Activated CD4-positive, alpha-beta T cell treated with anti-CD3 and anti-CD28 coated beads for 36 hours (primary cell): ENCODE results near the gene SLC9A5. TPM values are rescaled to one million over a fixed set of nuclear protein-coding genes. Genes with fewer than 3 reads are reported as not detected.

Experiments
- ATAC-seq: fragments of 200-7000 bp; cut with Tn5 transposase; one replicate; pipeline ENCODE4 v1.10.0; 2021; ENCODE audit warnings: mild to moderate bottlenecking, moderate library complexity
- CTCF ChIA-PET: fragments of 350-600 bp; sonication (Branson Sonifier 250); formaldehyde crosslinking; loops from one replicate; lab custom pipeline; 2021; ENCODE audit warnings: antibody characterized with exemption; lab: Charles Lee
- POLR2A ChIA-PET: fragments of 350-600 bp; sonication (Branson Sonifier 250); formaldehyde crosslinking; loops from one replicate; lab custom pipeline; 2021; ENCODE audit warnings: antibody characterized with exemption, inconsistent platforms; lab: Charles Lee
- DNase-seq: peaks from one replicate; pipeline ENCODE4 v3.0.0-alpha.2; 2020
- H3K27ac Mint-ChIP-seq: one replicate; pipeline ENCODE4 v1.8.0; 2021; ENCODE audit warnings: mixed read lengths
- H3K27me3 Mint-ChIP-seq: one replicate; pipeline ENCODE4 v1.8.0; 2021; ENCODE audit warnings: mixed read lengths
- H3K36me3 Mint-ChIP-seq: one replicate; pipeline ENCODE4 v1.8.0; 2021; ENCODE audit warnings: low read depth, mixed read lengths
- H3K4me1 Mint-ChIP-seq: one replicate; pipeline ENCODE4 v1.8.0; 2021; ENCODE audit warnings: mixed read lengths
- H3K4me3 Mint-ChIP-seq: one replicate; pipeline ENCODE4 v1.8.0; 2021; ENCODE audit warnings: mild to moderate bottlenecking, moderate library complexity, mixed read lengths
- H3K9me3 Mint-ChIP-seq: one replicate; pipeline ENCODE4 v1.8.0; 2021; ENCODE audit warnings: low read depth, mixed read lengths
- intact Hi-C, 2 experiments: fragments of 100-400 bp; cut with DNase I in 1 of 2; cut with micrococcal nuclease in 1 of 2; formaldehyde crosslinking; loops; one replicate each; pipeline versions ENCODE4 v1.14.2 to v1.15.1; 2022 to 2024; cut with DNase I, micrococcal nuclease
- total RNA-seq, 2 experiments: library from RNA; stranded (reverse); gene quantifications; one replicate each; pipeline ENCODE4 v1.2.3, GENCODE V29; 2021

The SLC9A5 gene
- total RNA-seq, 2 experiments from 2014 or later: 4.5 to 5.5 TPM

- H3K4me3 Mint-ChIP-seq: peak overlapping the region; percentile 87
- no peak for ATAC-seq
- H3K36me3 Mint-ChIP-seq: peaks cover 4% of the 10 kb centered on the region
- H3K27ac Mint-ChIP-seq: peak overlapping the region; percentile 79
- CTCF ChIA-PET: interaction anchor here (0.6 to 1.4 kb wide), 16 partner anchors 8 to 230 kb away, joined by 3 to 5 read pairs (median 3); partner anchors contain the start of genes B3GNT9, HSD11B2, KCTD19 and LRRC36
- peaks cover 49% of the 10 kb centered on the region for H3K4me1 Mint-ChIP-seq
- no peak for DNase-seq
- H3K9me3 Mint-ChIP-seq: no peaks in the 10 kb centered on the region
- intact Hi-C loops: loop anchor here (5.0 to 10.0 kb wide), 3 partner anchors 414 to 689 kb away; partner anchors contain the start of genes ACD (in 1 of the 2), DYNC1LI2 (in 1 of the 2), PARD6A (in 1 of the 2) and PSMB10 (in 1 of the 2)
- H3K27me3 Mint-ChIP-seq: peaks cover 11% of the 10 kb centered on the region
- POLR2A ChIA-PET: interaction anchor here (0.6 to 2.1 kb wide), 3 partner anchors 15 to 21 kb away, joined by 3 to 9 read pairs (median 6); partner anchors contain the start of gene TMEM208
Measured at GRCh38 chr16:67248073-67248400, 742 bp upstream of the SLC9A5 start.

DNA sequence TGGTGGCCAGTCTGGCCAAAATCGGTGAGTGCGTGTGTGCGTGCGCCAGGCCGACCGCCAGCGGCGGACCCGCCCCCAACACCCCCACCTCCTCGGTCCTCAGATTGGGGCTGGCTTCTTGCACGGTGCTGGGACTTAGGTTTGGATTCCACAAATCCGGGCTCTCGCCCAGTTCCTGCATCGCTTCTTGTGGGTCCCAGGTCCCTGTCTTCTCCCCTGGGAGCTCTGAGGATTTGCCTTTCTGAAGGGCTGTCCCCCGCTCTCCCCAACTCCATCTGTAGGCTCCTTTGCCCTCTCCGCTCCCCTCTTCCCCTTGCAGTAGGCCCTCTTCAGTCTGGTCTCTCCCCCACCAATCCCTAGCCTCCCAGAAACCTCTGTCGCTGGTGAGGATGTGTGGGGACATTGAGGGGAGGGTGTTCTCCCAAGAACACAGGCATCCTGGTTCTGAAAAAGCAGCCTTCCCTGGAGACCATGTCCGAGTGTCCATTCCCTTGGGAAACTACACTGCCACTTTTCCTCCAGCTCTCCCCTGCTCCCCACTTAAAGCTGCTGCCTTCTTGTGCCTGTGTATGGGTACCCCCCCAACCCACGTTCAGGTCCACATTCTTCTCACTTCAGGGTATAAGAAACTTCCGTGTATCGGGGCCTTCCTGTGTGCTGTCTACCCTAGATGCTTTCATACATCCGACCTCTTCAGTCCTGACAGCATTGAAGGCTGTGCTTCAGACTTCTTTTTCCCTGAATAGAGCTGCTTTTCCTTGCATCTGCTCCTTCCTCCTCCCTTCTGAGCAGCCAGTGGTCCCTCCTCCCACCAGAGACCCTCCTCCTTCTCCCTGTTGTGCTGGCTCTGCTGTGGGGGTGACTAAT is 632 bp downstream of the SLC9A5 start:
- H3K4me3 Mint-ChIP-seq: peak overlapping the region; percentile 87
- H3K9me3 Mint-ChIP-seq: no peaks in the 10 kb centered on the region

DNA sequence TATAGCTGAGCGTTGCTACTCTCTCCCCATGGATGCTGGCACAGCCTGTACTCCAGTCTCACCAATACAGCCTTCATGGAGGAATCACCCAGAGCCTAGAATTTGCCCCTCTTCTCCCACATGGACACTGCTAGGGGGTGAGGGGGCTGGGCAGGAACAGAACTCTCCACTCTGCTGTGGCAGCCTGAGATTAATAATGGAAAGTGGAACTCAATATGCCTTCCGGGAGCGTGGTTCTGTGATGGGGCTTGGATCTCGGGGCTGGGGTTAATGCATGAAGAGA is 1.2 kb downstream of the SLC9A5 start:
- peaks cover 32% of the 10 kb centered on the region for H3K4me1 Mint-ChIP-seq
- H3K27ac Mint-ChIP-seq: no peak overlapping the region
- ChIA-PET POLR2A (no interaction called here), CTCF (interaction anchor here (0.6 kb wide), 1 partner anchor 101 kb away, joined by 3 read pairs; no protein-coding TSS in a partner anchor)
- DNase-seq: no peak
- H3K36me3 Mint-ChIP-seq: peaks cover 3% of the 10 kb centered on the region
- peak overlapping the region; percentile 87 for H3K4me3 Mint-ChIP-seq
- peaks cover 11% of the 10 kb centered on the region for H3K27me3 Mint-ChIP-seq
- H3K9me3 Mint-ChIP-seq: no peaks in the 10 kb centered on the region
- no peak for ATAC-seq
- intact Hi-C loops: no loop called here

More for the DNA sequence above, 632 bp downstream of the SLC9A5 start:
- Mint-ChIP-seq H3K27me3 (peaks cover 11% of the 10 kb centered on the region), H3K27ac (peak overlapping the region; percentile 75), H3K36me3 (peaks cover 4% of the 10 kb centered on the region), H3K4me1 (peaks cover 38% of the 10 kb centered on the region)
- ATAC-seq (no peak), DNase-seq (peak; percentile 36)
- intact Hi-C loops: loop anchor here (5.0 to 10.0 kb wide), 3 partner anchors 413 to 688 kb away; partner anchors contain the start of genes ACD (in 1 of the 2), DYNC1LI2 (in 1 of the 2), PARD6A (in 1 of the 2) and PSMB10 (in 1 of the 2)
- ChIA-PET CTCF (interaction anchor here (0.6 to 1.0 kb wide), 4 partner anchors 9 to 231 kb away, joined by 3 read pairs; no protein-coding TSS in a partner anchor), POLR2A (interaction anchor here (0.7 kb wide), 1 partner anchor 25 kb away, joined by 3 read pairs; no protein-coding TSS in a partner anchor)

GRCh38 chr16:67252609-67253497 is 4.1 kb downstream of the SLC9A5 start:
- Mint-ChIP-seq H3K36me3 (no peaks in the 10 kb centered on the region), H3K9me3 (no peaks in the 10 kb centered on the region), H3K4me3 (no peak overlapping the region), H3K4me1 (peaks cover 19% of the 10 kb centered on the region), H3K27me3 (peaks cover 11% of the 10 kb centered on the region), H3K27ac (no peak overlapping the region)
- intact Hi-C loops: no loop called here
- ATAC-seq (no peak), DNase-seq (no peak)
- POLR2A ChIA-PET: interaction anchor here (0.8 to 1.0 kb wide), 2 partner anchors 8 to 9 kb away, joined by 3 read pairs; no protein-coding TSS in a partner anchor
- CTCF ChIA-PET: interaction anchor here (0.7 kb wide), 2 partner anchors 48 to 966 kb away, joined by 3 to 5 read pairs; no protein-coding TSS in a partner anchor

GRCh38 chr16:67254801-67255552 is 6.2 kb downstream of the SLC9A5 start:
- H3K27ac Mint-ChIP-seq: no peak overlapping the region
- ChIA-PET CTCF (interaction anchor here (0.5 kb wide), 1 partner anchor 1965 kb away, joined by 3 read pairs; no protein-coding TSS in a partner anchor), POLR2A (no interaction called here)
- ATAC-seq: no peak
- no peaks in the 10 kb centered on the region for H3K9me3 Mint-ChIP-seq
- H3K4me3 Mint-ChIP-seq: no peak overlapping the region
- intact Hi-C loops: no loop called here
- H3K27me3 Mint-ChIP-seq: peaks cover 4% of the 10 kb centered on the region
- no peak for DNase-seq
- H3K36me3 Mint-ChIP-seq: peaks cover 2% of the 10 kb centered on the region
- H3K4me1 Mint-ChIP-seq: peaks cover 5% of the 10 kb centered on the region

- CTCF ChIA-PET: interaction anchor here (0.5 to 0.7 kb wide), 2 partner anchors 192 to 1964 kb away, joined by 3 read pairs; no protein-coding TSS in a partner anchor
- POLR2A ChIA-PET: no interaction called here
- ATAC-seq (no peak), DNase-seq (no peak)
- H3K4me1 Mint-ChIP-seq: no peaks in the 10 kb centered on the region
- H3K4me3 Mint-ChIP-seq: no peak overlapping the region
- H3K9me3 Mint-ChIP-seq: no peaks in the 10 kb centered on the region
- peaks cover 2% of the 10 kb centered on the region for H3K36me3 Mint-ChIP-seq
- intact Hi-C loops: no loop called here
- H3K27me3 Mint-ChIP-seq: no peaks in the 10 kb centered on the region
- H3K27ac Mint-ChIP-seq: no peak overlapping the region
Measured at GRCh38 chr16:67255553-67256221, 6.9 kb downstream of the SLC9A5 start.

DNA sequence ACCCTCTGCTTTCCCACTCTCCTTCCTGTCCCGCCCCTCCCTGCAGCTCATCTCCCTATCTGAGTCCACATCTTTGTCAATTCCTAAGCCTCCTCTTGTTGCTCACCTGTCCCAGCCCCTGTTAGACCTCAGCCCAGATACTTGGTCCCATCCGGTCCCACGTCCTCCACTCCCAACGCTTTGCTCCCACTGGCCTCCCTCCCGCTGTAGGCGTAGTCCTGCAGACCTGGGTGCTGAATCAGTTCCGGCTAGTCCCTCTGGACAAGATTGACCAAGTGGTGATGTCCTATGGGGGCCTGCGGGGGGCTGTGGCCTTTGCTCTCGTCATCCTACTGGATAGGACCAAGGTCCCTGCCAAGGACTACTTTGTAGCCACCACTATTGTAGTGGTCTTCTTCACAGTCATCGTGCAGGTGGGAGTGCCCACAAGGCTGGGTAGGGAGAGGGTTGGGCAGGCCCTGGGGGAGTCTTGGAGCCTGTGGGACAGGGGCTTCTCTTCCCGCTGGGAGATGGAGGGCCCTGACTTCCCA is 8.0 kb downstream of the SLC9A5 start:
- POLR2A ChIA-PET: interaction anchor here (0.6 kb wide), 1 partner anchor 160 kb away, joined by 3 read pairs; the partner anchor contains the start of gene ZDHHC1
- Mint-ChIP-seq H3K4me1 (peaks cover 2% of the 10 kb centered on the region), H3K4me3 (no peak overlapping the region), H3K36me3 (peaks cover 2% of the 10 kb centered on the region), H3K27me3 (no peaks in the 10 kb centered on the region), H3K27ac (no peak overlapping the region), H3K9me3 (no peaks in the 10 kb centered on the region)
- ATAC-seq (no peak), DNase-seq (no peak)
- intact Hi-C loops: no loop called here
- CTCF ChIA-PET: no interaction called here

- no peak for ATAC-seq
- no peaks in the 10 kb centered on the region for H3K9me3 Mint-ChIP-seq
- H3K27me3 Mint-ChIP-seq: no peaks in the 10 kb centered on the region
- intact Hi-C loops: no loop called here
- peaks cover 2% of the 10 kb centered on the region for H3K4me1 Mint-ChIP-seq
- ChIA-PET POLR2A (no interaction called here), CTCF (interaction anchor here (0.8 to 1.3 kb wide), 2 partner anchors 144 to 150 kb away, joined by 3 to 6 read pairs; no protein-coding TSS in a partner anchor)
- H3K4me3 Mint-ChIP-seq: no peak overlapping the region
- no peak overlapping the region for H3K27ac Mint-ChIP-seq
- H3K36me3 Mint-ChIP-seq: peaks cover 2% of the 10 kb centered on the region
- DNase-seq: no peak
Measured at GRCh38 chr16:67257486-67258160, 8.8 kb downstream of the SLC9A5 start.

GRCh38 chr16:67258161-67258835 is 9.5 kb downstream of the SLC9A5 start:
- H3K4me3 Mint-ChIP-seq: no peak overlapping the region
- H3K4me1 Mint-ChIP-seq: peaks cover 2% of the 10 kb centered on the region
- POLR2A ChIA-PET: no interaction called here
- intact Hi-C loops: no loop called here
- peaks cover 2% of the 10 kb centered on the region for H3K36me3 Mint-ChIP-seq
- no peak for ATAC-seq
- DNase-seq: no peak
- CTCF ChIA-PET: interaction anchor here (0.8 to 1.3 kb wide), 3 partner anchors 9 to 149 kb away, joined by 3 to 6 read pairs (median 3); partner anchors contain the start of gene SLC9A5
- no peaks in the 10 kb centered on the region for H3K9me3 Mint-ChIP-seq
- no peaks in the 10 kb centered on the region for H3K27me3 Mint-ChIP-seq
- H3K27ac Mint-ChIP-seq: no peak overlapping the region
